ENCODE measurements around the gene NRXN2.
A peak's percentile ranks its signal among the peaks of the same experiment; 100 is the strongest.
"Not testable (repeated sequence)": the region's sequence is repeated elsewhere in the genome, so short reads cannot be mapped to it uniquely, and the experiment has no call there.

The NRXN2 gene

DNA sequence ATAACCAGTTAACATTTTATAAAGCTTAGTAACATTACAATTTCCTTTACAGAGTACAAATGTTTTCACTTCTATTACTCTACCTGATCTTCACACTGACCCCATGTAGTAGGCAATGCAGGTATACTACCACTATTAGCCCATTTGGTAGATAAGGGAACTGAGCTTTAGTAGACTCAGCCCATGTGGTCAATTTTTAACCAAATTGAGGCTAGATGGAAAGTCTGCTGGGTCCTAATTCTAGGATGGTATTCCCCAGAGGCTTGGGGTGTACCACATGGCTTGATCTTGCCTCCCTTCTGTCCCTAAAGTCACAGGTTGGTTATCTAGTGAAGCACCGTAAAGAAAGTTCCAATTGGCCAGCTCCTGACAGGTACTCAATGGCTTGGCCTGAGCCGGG is 48.2 kb downstream of the NRXN2 start:
- no peak for DNase-seq (ENCODE audit: low spot score)

DNA sequence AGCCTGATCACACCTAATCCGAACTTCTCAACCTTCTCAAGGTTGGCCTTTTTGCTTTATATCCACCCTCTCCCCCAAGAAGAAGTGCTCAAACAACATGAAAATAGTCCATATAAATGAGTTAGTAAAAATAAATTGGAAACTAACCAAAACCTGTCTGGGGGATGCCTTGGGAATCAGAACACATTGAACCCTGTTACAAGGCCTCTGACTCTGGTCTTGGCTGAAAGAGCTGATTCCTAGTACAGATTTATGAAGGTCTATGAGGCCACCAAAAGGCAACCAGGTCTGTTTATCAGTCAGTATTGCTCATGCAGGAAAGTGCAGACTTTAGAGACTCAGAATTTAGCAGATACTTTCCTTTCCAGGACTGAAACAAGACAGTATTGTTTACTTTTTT is 49.7 kb downstream of the NRXN2 start:
- no peak for DNase-seq (ENCODE audit: low spot score)

GRCh38 chr11:64672875-64673274 is 50.1 kb downstream of the NRXN2 start:
- no peak for DNase-seq (ENCODE audit: low spot score)

DNA sequence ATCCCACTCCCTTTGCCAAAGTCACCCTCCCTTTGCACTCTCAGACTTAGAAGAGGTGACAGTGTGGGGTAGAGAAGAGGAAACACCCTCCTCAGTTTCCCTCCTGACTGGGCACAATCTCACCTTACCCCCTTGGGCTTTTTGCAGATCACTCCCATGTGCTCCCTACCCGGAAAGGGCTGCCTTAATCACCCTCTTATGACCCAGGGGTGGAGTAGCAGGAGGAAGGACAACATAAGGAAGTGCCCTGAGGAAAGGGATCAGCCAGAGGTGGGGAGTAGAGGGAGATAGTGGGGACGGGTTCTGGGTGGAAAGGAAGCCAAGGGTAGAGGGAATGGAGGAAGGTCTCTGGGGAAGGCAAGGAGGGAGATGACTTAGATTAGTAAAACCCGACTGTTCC is 52.0 kb downstream of the NRXN2 start:
- DNase-seq (ENCODE audit: low spot score), result no peak

- no peak for DNase-seq (ENCODE audit: low spot score)
Measured at GRCh38 chr11:64667154-64667745, 55.7 kb downstream of the NRXN2 start.

- no peak for DNase-seq (ENCODE audit: low spot score)
Measured at GRCh38 chr11:64665411-64665821, 57.6 kb downstream of the NRXN2 start.

DNA sequence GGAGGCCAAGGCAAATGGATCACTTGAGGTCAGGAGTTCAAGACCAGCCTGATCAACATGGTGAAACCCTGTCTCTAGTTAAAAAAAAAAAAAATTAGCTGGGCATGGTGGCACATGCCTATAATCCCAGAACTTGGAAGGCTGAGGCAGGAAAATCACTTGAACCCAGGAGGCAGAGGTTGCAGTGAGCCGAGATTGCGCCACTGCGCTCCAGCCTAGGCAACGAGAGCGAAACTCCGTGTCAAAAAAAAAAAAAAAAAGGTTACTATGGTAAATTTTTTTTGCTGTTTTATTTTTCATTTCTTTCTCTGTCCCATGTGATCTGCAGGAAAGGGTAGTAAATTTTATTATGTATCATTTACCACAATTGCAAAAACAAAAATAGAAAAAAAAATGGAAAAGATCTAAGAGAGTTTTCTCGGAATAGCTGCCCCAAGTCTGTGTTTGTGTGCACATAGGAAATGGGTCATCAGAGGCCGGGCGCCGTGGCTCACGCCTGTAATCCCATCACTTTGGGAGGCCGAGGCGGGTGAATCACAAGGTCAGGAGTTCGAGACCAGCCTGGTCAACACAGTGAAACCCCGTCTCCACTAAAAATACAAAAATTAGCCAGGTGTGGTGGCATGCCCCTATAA is 58.6 kb downstream of the NRXN2 start:
- DNase-seq (ENCODE audit: low spot score), result not testable (repeated sequence)

- DNase-seq (ENCODE audit: low spot score), result no peak
Measured at GRCh38 chr11:64663656-64664055, 59.3 kb downstream of the NRXN2 start.

GRCh38 chr11:64661614-64662013 is 61.4 kb downstream of the NRXN2 start:
- DNase-seq (ENCODE audit: low spot score), result no peak

DNA sequence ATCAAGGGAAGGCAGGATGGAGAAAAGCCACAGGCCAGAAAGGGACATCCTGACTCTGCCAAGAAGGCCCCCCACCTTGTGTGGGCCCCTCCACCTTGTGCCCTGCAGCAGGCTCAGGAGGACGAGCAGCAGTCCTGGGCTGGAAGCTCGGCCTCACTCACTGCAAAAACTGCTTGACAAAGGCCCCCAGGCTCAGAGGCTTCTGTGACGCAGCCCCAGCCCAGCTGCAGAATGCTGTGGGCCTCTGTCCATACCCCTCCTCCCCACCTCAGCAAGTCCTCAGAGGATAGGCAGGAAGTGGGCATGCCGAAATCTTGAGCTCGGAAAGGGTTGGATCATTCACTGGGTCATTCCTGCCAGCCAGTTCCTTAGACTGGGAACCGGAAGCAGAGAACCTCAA is 61.9 kb downstream of the NRXN2 start:
- DNase-seq (ENCODE audit: low spot score), result no peak

GRCh38 chr11:64660706-64661105 is 62.3 kb downstream of the NRXN2 start:
- no peak for DNase-seq (ENCODE audit: low spot score)

- no peak for DNase-seq (ENCODE audit: low spot score)
Measured at GRCh38 chr11:64660205-64660604, 62.8 kb downstream of the NRXN2 start.

GRCh38 chr11:64659417-64660144 is 63.4 kb downstream of the NRXN2 start:
- no peak for DNase-seq (ENCODE audit: low spot score)

- no peak for DNase-seq (ENCODE audit: low spot score)
Measured at GRCh38 chr11:64658265-64658664, 64.7 kb downstream of the NRXN2 start.

DNA sequence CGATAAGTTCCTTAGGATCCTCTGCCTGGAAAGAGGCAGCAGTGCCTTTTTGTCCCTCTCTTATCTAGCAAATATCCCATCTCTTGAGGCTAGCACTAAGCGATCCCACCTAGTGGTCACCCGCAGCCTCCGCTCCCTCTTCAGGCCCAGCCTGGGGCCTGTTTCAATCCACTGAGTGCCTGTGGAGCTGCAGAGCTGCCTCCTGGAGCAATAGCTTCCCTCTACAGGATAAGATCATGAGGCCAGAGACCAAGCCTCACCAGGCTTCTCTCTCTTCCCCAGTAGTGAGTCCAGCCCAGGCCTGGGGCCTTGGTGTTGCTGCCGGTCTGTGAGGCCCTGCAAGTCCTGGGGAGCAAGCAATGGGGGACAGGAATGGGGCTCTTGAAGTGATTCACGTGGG is 66.1 kb downstream of the NRXN2 start:
- DNase-seq (ENCODE audit: low spot score), result no peak

- DNase-seq (ENCODE audit: low spot score), result no peak
Measured at GRCh38 chr11:64655941-64656601, 66.9 kb downstream of the NRXN2 start.

- DNase-seq (ENCODE audit: low spot score), result no peak
Measured at GRCh38 chr11:64654958-64655541, 67.9 kb downstream of the NRXN2 start.

DNA sequence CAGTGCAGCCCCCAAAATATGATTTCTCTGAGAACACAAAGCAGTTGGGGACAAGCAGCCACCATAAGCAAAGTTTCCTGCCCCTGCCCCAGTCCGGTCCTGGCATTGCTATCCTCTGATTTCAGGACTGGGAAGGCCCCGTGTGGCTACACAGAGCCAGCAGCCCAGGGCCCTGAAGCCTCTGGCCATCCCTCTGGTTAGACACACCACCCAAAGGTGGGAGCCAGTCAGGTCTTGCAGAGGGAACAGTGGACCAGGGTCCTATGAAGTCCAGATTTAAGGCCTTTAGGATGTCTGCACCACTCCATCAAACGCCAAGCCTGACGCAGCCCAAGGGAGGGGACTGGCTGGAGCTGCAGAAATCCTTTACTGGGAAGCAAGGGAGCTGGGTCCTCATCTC is 68.6 kb downstream of the NRXN2 start:
- DNase-seq (ENCODE audit: low spot score), result no peak

GRCh38 chr11:64653388-64653973 is 69.5 kb downstream of the NRXN2 start:
- no peak for DNase-seq (ENCODE audit: low spot score)

DNA sequence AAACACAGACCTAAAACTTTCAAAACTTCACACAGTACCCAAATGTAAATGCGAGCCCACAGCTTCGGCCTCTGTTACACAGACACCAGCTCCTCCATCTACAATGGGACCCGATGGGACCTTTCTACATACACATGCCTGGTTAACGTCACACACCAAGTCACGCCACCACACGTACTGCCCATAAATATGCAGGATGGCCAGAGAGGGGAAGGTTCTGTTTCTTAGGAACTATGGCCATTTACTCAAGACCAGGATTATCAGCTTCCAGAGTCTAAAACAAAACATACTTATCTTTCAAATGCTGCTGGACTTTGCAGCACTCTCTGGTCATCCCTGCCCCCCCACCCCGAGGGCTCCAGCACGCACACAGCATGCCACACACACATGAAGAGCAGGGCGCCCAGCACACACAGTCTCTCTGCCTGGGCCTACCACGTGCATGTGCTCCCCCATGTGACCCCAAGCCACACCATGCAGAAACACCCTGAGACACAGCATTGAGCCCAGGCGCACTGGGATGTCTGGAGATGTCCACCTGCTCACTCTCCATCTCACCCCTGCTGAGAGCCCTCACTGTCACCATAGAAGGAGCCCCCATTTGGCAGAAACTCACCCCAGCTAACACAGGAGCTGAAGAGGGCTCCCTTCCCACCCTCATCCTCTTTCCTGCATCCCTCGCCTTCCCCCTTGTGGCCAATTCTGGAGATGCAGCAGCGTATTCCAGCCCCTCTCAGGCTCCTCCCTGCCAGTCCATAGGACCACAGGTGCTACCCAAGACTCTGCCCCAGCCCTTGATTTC is 70.2 kb downstream of the NRXN2 start:
- DNase-seq (ENCODE audit: low spot score), result peak; percentile 82

DNA sequence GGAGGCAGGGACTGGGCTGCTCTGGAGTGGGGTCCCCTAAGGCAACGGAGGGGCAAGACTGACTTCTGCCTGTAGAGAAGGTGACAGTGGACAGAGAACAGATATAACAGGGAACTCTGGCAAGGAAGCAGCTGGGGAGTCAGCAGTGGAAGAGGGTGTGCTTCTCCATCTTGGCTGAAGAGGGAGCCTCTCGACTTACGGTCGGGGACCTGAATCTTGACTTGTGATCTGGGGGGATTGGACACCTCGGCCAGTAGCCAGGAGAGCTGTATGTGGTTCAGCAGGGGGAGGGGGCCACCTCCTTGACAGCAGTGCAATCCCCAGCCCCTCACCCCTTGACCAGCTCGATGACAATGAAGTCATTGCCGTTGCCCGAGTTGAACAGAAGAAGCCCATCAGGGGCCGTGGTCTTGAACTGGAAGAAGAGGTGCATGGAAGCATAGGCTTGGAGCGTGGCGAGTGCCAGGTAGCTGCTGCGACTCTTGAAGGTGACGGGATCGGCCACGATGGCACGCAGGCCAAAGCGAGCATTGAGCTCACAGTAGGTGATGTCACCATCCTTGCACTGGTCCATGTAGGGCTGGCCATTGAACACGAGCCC is 72.0 kb downstream of the NRXN2 start:
- DNase-seq (ENCODE audit: low spot score), result no peak
